Measurements from ENCODE around the gene JAKMIP1. TPM values are rescaled to one million over a fixed set of nuclear protein-coding genes. Genes with fewer than 3 reads are reported as not detected.

Gene JAKMIP1
- total RNA-seq (39.7 TPM), polyA plus RNA-seq (10 to 100 TPM; 18.7 to 33.7 (median 26.3) TPM)

DNA sequence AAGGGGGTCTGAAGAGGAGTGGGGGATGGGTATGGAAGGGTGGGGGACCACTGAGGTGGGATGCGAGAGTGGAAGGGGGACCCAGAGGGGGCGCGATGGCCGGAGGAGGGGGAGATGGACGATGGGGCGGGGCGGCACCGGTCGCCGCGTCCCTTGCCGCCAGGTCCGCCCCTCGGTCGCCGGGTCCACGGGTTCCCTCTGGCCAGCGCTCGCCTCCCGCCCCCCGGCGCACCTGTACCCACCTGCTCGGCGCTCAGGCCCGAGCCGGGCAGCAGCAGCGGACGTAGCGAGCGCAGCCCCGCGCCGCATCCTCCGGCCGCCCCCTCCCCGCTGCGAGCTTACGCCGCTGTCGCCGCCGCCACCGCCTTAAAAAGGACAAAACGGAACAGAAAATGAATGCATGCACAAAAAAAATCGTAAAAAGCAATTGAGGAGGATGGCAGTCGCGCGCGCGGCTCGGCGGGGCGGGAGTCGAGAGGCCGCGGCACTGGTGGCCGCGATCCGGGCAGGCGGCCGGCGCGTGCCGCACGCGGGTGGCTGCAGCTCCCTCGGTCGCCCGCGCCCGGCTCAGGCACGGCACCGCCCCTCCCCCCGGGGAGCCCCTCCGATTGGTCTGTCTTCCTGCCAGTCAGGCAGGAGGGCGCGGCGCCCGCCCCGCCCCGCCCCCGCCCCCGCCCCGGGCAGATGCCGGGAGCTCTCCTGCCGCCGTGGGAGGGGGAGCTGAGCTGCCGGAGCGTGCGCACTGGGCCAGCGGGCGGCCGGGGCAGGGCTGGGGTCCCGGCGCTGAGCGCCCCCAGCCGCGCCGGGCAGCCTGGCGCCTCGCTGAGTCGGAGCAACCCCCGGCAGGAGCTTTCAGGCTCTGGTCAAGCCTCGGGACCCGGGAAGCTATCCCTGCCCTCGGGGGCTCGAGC is at the start of gene JAKMIP1:
JAKMIP1 (minus strand) TSS at position 539 of the 911 bp plus-strand sequence. CDS start 87,699 bp downstream, outside the sequence.
- Mint-ChIP-seq H3K4me1 (peaks cover 11 to 44% (median 29%) of the 10 kb centered on the region in 4 donors), H3K27ac (peak within 1 kb of the TSS in 2 of 3 donors; percentile 59 to 73), H3K27me3 (peaks cover 5% of the 10 kb centered on the region), H3K4me3 (peak within 1 kb of the TSS; percentile 86 to 97 (median 92)), H3K36me3 (peaks cover 8% of the 10 kb centered on the region), H3K9me3 (peaks cover 0 to 3% (median 1%) of the 10 kb centered on the region in 7 donors)
- peak; percentile 81 to 86 (median 84) for DNase-seq
- Histone ChIP-seq H3K27ac (ENCODE audit: insufficient read depth, low read length, poor library complexity, severe bottlenecking) (peak within 1 kb of the TSS; percentile 68), H3K36me3 (ENCODE audit: control insufficient read depth, insufficient read depth, low read length) (no peaks in the 10 kb centered on the region), H3K27me3 (ENCODE audit: control insufficient read depth, insufficient read depth, low read length) (no peaks in the 10 kb centered on the region), H3K9me3 (ENCODE audit: control insufficient read depth in 2 of 2, low read length in 2 of 2) (no peaks in the 10 kb centered on the region), H3K4me3 (ENCODE audit: low read depth, low read length) (peak within 1 kb of the TSS; percentile 73), H3K4me1 (ENCODE audit: control insufficient read depth, insufficient read depth, low read length, poor library complexity, severe bottlenecking) (peaks cover 47% of the 10 kb centered on the region)
- ATAC-seq (ENCODE audit: low read depth in 2 of 2): peak; percentile 79 to 80

GRCh38 chr4:6248394-6248793 is 48.0 kb upstream of the JAKMIP1 start:
- peaks cover 9% of the 10 kb centered on the region for H3K4me1 ChIP-seq (ENCODE audit: control insufficient read depth, insufficient read depth, low read length, poor library complexity, severe bottlenecking)
- no peak overlapping the region for H3K4me3 ChIP-seq (ENCODE audit: low read depth, low read length)
- H3K27ac ChIP-seq (ENCODE audit: insufficient read depth, low read length, poor library complexity, severe bottlenecking): no peak overlapping the region
- peaks cover 6 to 13% of the 10 kb centered on the region in 2 experiments for H3K9me3 ChIP-seq (ENCODE audit: control insufficient read depth in 2 of 2, low read length in 2 of 2)
- H3K27ac Mint-ChIP-seq: no peak overlapping the region
- peaks cover 18% of the 10 kb centered on the region for H3K27me3 ChIP-seq (ENCODE audit: control insufficient read depth, insufficient read depth, low read length)
- H3K4me3 Mint-ChIP-seq: no peak overlapping the region
- peaks cover 3 to 13% (median 7%) of the 10 kb centered on the region in 4 donors for H3K4me1 Mint-ChIP-seq
- no peak for DNase-seq
- peaks cover 7% of the 10 kb centered on the region for H3K36me3 Mint-ChIP-seq
- H3K36me3 ChIP-seq (ENCODE audit: control insufficient read depth, insufficient read depth, low read length): no peaks in the 10 kb centered on the region
- peaks cover 50% of the 10 kb centered on the region for H3K27me3 Mint-ChIP-seq
- peaks cover 0 to 16% (median 4%) of the 10 kb centered on the region in 7 donors for H3K9me3 Mint-ChIP-seq
- no peak for ATAC-seq (ENCODE audit: low read depth in 2 of 2)

DNA sequence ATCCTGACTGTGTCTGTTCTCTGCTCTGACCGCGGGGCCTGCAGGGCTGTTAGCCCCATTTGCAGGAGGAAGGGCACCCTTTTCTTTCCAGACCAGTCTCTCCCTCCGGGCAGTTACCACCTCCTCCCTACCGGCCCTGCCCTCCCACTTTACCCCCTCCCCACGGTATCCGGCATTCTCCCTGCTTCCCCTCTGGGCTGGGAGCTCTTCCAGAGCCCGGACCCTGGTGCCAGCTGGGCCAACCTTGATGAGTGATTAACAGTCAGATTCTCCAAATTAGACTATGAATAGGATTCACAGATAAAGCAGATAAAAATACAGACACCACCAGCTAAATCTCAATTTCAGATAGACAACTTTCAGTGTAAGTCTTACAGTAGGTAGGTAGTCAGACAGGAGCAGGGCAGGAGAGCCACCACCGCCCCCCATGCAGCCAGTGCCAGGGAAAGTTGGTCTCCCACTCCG is 45.9 kb upstream of the JAKMIP1 start:
- ATAC-seq (ENCODE audit: low read depth in 2 of 2): no peak
- Histone ChIP-seq H3K36me3 (ENCODE audit: control insufficient read depth, insufficient read depth, low read length) (no peaks in the 10 kb centered on the region), H3K27ac (ENCODE audit: insufficient read depth, low read length, poor library complexity, severe bottlenecking) (no peak overlapping the region), H3K4me1 (ENCODE audit: control insufficient read depth, insufficient read depth, low read length, poor library complexity, severe bottlenecking) (peaks cover 9% of the 10 kb centered on the region), H3K27me3 (ENCODE audit: control insufficient read depth, insufficient read depth, low read length) (peaks cover 20% of the 10 kb centered on the region), H3K4me3 (ENCODE audit: low read depth, low read length) (no peak overlapping the region), H3K9me3 (ENCODE audit: control insufficient read depth in 2 of 2, low read length in 2 of 2) (peaks cover 6 to 13% of the 10 kb centered on the region in 2 experiments)
- peaks cover 0 to 17% (median 4%) of the 10 kb centered on the region in 7 donors for H3K9me3 Mint-ChIP-seq
- peaks cover 50% of the 10 kb centered on the region for H3K27me3 Mint-ChIP-seq
- no peak for DNase-seq
- H3K4me1 Mint-ChIP-seq: peaks cover 3 to 13% (median 7%) of the 10 kb centered on the region in 4 donors
- H3K4me3 Mint-ChIP-seq: no peak overlapping the region
- no peak overlapping the region for H3K27ac Mint-ChIP-seq
- peaks cover 7% of the 10 kb centered on the region for H3K36me3 Mint-ChIP-seq

- ATAC-seq (ENCODE audit: low read depth in 2 of 2): peak in 1 of 2 donors; percentile 25
- H3K4me1 Mint-ChIP-seq: peaks cover 0 to 7% (median 4%) of the 10 kb centered on the region in 4 donors
Observed at GRCh38 chr4:6245246-6246169, 45.2 kb upstream of the JAKMIP1 start.

GRCh38 chr4:6242271-6243029 is 42.1 kb upstream of the JAKMIP1 start:
- H3K4me3 ChIP-seq (ENCODE audit: low read depth, low read length): no peak overlapping the region
- H3K36me3 ChIP-seq (ENCODE audit: control insufficient read depth, insufficient read depth, low read length): no peaks in the 10 kb centered on the region
- ATAC-seq (ENCODE audit: low read depth in 2 of 2) (no peak), DNase-seq (no peak)
- no peak overlapping the region for H3K4me3 Mint-ChIP-seq
- H3K4me1 Mint-ChIP-seq: peaks cover 0 to 5% (median 2%) of the 10 kb centered on the region in 4 donors
- peaks cover 13% of the 10 kb centered on the region for H3K27me3 ChIP-seq (ENCODE audit: control insufficient read depth, insufficient read depth, low read length)
- peaks cover 7% of the 10 kb centered on the region for H3K36me3 Mint-ChIP-seq
- H3K4me1 ChIP-seq (ENCODE audit: control insufficient read depth, insufficient read depth, low read length, poor library complexity, severe bottlenecking): peaks cover 5% of the 10 kb centered on the region
- H3K9me3 Mint-ChIP-seq: peaks cover 0 to 17% (median 3%) of the 10 kb centered on the region in 7 donors
- H3K9me3 ChIP-seq (ENCODE audit: control insufficient read depth in 2 of 2, low read length in 2 of 2): peaks cover 6 to 13% of the 10 kb centered on the region in 2 experiments
- no peak overlapping the region for H3K27ac ChIP-seq (ENCODE audit: insufficient read depth, low read length, poor library complexity, severe bottlenecking)
- H3K27me3 Mint-ChIP-seq: peaks cover 39% of the 10 kb centered on the region
- H3K27ac Mint-ChIP-seq: no peak overlapping the region

More at GRCh38 chr4:6245246-6246169, 45.2 kb upstream of the JAKMIP1 start:
- Histone ChIP-seq H3K27me3 (ENCODE audit: control insufficient read depth, insufficient read depth, low read length) (peaks cover 20% of the 10 kb centered on the region), H3K4me1 (ENCODE audit: control insufficient read depth, insufficient read depth, low read length, poor library complexity, severe bottlenecking) (peaks cover 7% of the 10 kb centered on the region), H3K36me3 (ENCODE audit: control insufficient read depth, insufficient read depth, low read length) (no peaks in the 10 kb centered on the region), H3K9me3 (ENCODE audit: control insufficient read depth in 2 of 2, low read length in 2 of 2) (peaks cover 6 to 13% of the 10 kb centered on the region in 2 experiments), H3K4me3 (ENCODE audit: low read depth, low read length) (no peak overlapping the region), H3K27ac (ENCODE audit: insufficient read depth, low read length, poor library complexity, severe bottlenecking) (no peak overlapping the region)
- Mint-ChIP-seq H3K9me3 (peaks cover 0 to 17% (median 4%) of the 10 kb centered on the region in 7 donors), H3K4me3 (no peak overlapping the region), H3K27me3 (peaks cover 48% of the 10 kb centered on the region), H3K36me3 (peaks cover 7% of the 10 kb centered on the region), H3K27ac (no peak overlapping the region)
- no peak for DNase-seq

DNA sequence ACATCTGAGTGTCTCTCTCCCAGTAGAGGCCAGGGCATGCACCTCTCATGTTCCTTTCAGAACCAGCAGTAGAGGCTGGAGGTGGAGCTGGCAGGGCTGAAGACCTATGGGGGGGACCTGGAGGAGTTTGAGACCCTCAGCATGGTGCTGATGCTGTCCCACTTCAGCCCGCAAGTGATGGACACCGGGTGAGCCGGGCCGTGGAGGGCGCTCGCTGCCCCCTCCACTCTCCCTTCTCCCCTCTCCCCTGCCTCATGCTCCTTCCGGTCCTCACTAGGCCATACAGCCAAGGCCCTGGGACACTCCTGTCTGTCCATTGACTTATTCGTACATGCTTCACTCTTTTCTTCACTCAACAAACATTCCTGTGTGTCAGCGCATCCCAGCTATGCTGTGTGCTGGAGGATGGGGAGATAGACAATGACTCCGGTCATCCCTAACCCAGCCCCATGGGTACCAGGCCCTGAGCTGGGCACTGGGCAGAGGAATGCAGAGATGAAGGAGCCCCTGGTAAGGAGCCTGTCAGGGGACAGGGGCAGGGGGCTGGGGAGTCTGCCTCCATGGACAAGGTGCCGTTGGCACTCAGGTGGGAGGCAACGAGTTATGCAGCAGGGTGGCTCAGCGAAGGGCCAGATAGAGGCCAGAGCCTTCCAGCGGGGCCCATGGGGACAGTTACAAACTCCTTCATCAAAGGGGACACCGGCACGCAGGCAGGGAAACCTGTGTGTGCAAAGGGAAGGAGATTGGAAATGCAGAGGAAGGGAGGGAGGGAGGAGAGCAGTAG is 40.9 kb upstream of the JAKMIP1 start:
- peaks cover 31% of the 10 kb centered on the region for H3K27me3 Mint-ChIP-seq
- H3K4me1 ChIP-seq (ENCODE audit: control insufficient read depth, insufficient read depth, low read length, poor library complexity, severe bottlenecking): peaks cover 5% of the 10 kb centered on the region
- H3K4me3 ChIP-seq (ENCODE audit: low read depth, low read length): no peak overlapping the region
- H3K27ac ChIP-seq (ENCODE audit: insufficient read depth, low read length, poor library complexity, severe bottlenecking): no peak overlapping the region
- H3K9me3 ChIP-seq (ENCODE audit: control insufficient read depth in 2 of 2, low read length in 2 of 2): peaks cover 6 to 13% of the 10 kb centered on the region in 2 experiments
- ATAC-seq (ENCODE audit: low read depth in 2 of 2): no peak
- no peak overlapping the region for H3K27ac Mint-ChIP-seq
- peaks cover 0 to 4% (median 0%) of the 10 kb centered on the region in 4 donors for H3K4me1 Mint-ChIP-seq
- no peak overlapping the region for H3K4me3 Mint-ChIP-seq
- peaks cover 0 to 17% (median 3%) of the 10 kb centered on the region in 7 donors for H3K9me3 Mint-ChIP-seq
- H3K27me3 ChIP-seq (ENCODE audit: control insufficient read depth, insufficient read depth, low read length): peaks cover 11% of the 10 kb centered on the region
- H3K36me3 ChIP-seq (ENCODE audit: control insufficient read depth, insufficient read depth, low read length): no peaks in the 10 kb centered on the region
- DNase-seq: no peak
- peaks cover 7% of the 10 kb centered on the region for H3K36me3 Mint-ChIP-seq
